ENCODE measurements around the gene VEGFC. TPM values are rescaled to one million over a fixed set of nuclear protein-coding genes. Genes with fewer than 3 reads are reported as not detected.

VEGFC gene
- total and polyA plus RNA-seq, 12 donors: 5.4 to 14.4 (median 8.7) TPM

- intact Hi-C loops (cut with DNase I): no loop called here
- no peak for ATAC-seq
- TF ChIP-seq CTCF (IDR thresholded peaks at IDR 0.05): no peak
Measured at GRCh38 chr4:176745902-176746301, 46.8 kb downstream of the VEGFC start.

GRCh38 chr4:176744091-176744490 is 48.6 kb downstream of the VEGFC start:
- Histone ChIP-seq H3K36me3 (no peaks in the 10 kb centered on the region), H3K27me3 (no peaks in the 10 kb centered on the region), H3K4me1 (peaks cover 0 to 18% (median 0%) of the 10 kb centered on the region in 9 donors), H3K9me3 (no peaks in the 10 kb centered on the region), H3K4me3 (no peak overlapping the region), H3K27ac (no peak overlapping the region)
- no peak for TF ChIP-seq CTCF (IDR thresholded peaks at IDR 0.05)
- intact Hi-C loops (cut with DNase I): no loop called here
- ATAC-seq: no peak
- no peak for DNase-seq
- WGBS, 2 donors: 90 to 95% methylated on average over 2 of the region's 2 CpGs

More at GRCh38 chr4:176745902-176746301, 46.8 kb downstream of the VEGFC start:
- no peaks in the 10 kb centered on the region for H3K27me3 ChIP-seq
- H3K9me3 ChIP-seq: no peaks in the 10 kb centered on the region
- H3K36me3 ChIP-seq: no peaks in the 10 kb centered on the region
- H3K27ac ChIP-seq: no peak overlapping the region
- DNase-seq: no peak
- no peak overlapping the region for H3K4me3 ChIP-seq
- peaks cover 0 to 18% (median 0%) of the 10 kb centered on the region in 9 donors for H3K4me1 ChIP-seq

DNA sequence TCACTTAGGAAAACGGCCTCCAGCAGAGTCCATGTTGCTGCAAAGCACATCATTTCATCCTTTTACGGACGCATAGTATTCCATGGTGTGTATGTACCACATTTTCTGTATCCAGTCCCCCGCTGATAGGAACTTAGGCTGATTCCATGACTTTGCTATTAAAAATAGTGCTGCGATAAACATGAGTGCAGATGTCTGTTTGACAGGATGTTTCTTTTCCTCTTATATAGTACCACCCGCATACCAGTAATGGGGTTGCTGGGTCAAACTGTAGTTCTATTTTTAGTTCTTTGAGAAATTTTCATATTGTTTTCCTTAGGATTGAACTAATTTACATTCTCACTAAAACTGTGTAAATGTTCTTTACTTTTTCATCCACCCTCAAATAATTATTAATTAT is 50.5 kb downstream of the VEGFC start:
- H3K4me1 ChIP-seq: peaks cover 0 to 18% (median 0%) of the 10 kb centered on the region in 9 donors
- H3K9me3 ChIP-seq: no peaks in the 10 kb centered on the region
- TF ChIP-seq CTCF (IDR thresholded peaks at IDR 0.05): no peak
- H3K4me3 ChIP-seq: no peak overlapping the region
- H3K36me3 ChIP-seq: no peaks in the 10 kb centered on the region
- WGBS, 2 donors: 68 to 70% methylated on average over 6 of the region's 6 CpGs
- ATAC-seq (no peak), DNase-seq (no peak)
- peak overlapping the region in 2 of 10 donors; percentile 11 to 18 for H3K27ac ChIP-seq
- intact Hi-C loops (cut with DNase I): no loop called here
- no peaks in the 10 kb centered on the region for H3K27me3 ChIP-seq

DNA sequence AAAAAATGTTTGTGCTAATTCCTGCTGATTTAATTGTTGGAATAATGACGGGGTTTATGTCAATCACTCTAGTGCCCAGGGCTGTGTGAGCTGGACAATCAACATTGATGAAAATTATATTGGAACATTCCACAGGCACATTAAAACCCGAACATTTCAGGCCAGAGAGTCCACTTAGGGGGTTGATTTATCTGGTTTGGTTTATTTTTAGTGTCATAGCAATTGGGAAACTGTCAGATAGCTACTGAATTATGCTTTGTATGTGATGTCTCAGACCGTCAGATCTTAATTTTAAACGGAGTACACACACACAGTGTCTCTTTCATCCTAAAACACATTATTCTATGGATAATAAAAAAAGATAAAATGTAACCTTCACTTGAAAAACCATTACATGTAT is 51.5 kb downstream of the VEGFC start:
- no peak overlapping the region for H3K27ac ChIP-seq
- no peak for ATAC-seq
- DNase-seq: no peak
- intact Hi-C loops (cut with DNase I): no loop called here
- no peak for TF ChIP-seq CTCF (IDR thresholded peaks at IDR 0.05)
- no peaks in the 10 kb centered on the region for H3K36me3 ChIP-seq
- WGBS, 2 donors: 51 to 58% methylated on average over 4 of the region's 4 CpGs
- no peaks in the 10 kb centered on the region for H3K9me3 ChIP-seq
- H3K27me3 ChIP-seq: no peaks in the 10 kb centered on the region
- H3K4me3 ChIP-seq: no peak overlapping the region
- H3K4me1 ChIP-seq: peaks cover 0 to 18% (median 0%) of the 10 kb centered on the region in 9 donors
